GM13977 (cell line): ENCODE results near the gene BCAS1.
A peak's percentile ranks its signal among the peaks of the same experiment; 100 is the strongest.

Experiments
- DNase-seq: peaks from one replicate; pipeline ENCODE4 v3.0.0; 2012; ENCODE audit warnings: low spot score
- in situ Hi-C: fragments of 300-500 bp; cut with MboI; formaldehyde crosslinking; loops from one replicate; pipeline ENCODE4 v1.12.0; 2022; ENCODE audit warnings: low sequenced_read_pairs, low pct_unique_long_range_greater_than_20kb, mixed read lengths, inconsistent platforms; ENCODE audit not compliant: unreplicated experiment
- TF ChIP-seq, protein P1 (sequence below): IDR thresholded peaks from 2 replicates; pipeline ENCODE4 v1.5.1; 2012; ENCODE audit warnings: mild to moderate bottlenecking, control low read depth; ENCODE audit not compliant: insufficient read depth; ENCODE audit errors: extremely low read depth, missing control alignments

BCAS1 gene

DNA sequence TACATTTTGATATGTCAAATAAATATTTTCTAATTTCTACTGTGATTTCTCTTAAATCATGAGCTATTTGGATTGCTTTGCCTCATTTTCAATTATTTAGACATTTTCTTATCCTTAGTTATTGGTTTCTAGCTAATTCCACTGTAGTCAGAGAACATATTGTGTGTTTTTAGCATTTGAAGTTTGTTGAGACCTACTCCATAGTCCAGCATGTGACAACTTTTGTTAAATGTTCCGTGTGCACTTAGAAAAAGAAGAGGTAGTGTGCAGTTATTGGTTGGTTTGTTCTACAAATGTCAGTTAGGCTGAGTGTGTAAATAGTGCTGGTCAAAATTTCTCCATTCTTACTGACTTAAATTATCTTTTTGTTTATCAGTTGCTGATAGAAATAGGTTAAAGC lies 138.8 kb downstream of the BCAS1 start:
- TF ChIP-seq, protein P1, sequence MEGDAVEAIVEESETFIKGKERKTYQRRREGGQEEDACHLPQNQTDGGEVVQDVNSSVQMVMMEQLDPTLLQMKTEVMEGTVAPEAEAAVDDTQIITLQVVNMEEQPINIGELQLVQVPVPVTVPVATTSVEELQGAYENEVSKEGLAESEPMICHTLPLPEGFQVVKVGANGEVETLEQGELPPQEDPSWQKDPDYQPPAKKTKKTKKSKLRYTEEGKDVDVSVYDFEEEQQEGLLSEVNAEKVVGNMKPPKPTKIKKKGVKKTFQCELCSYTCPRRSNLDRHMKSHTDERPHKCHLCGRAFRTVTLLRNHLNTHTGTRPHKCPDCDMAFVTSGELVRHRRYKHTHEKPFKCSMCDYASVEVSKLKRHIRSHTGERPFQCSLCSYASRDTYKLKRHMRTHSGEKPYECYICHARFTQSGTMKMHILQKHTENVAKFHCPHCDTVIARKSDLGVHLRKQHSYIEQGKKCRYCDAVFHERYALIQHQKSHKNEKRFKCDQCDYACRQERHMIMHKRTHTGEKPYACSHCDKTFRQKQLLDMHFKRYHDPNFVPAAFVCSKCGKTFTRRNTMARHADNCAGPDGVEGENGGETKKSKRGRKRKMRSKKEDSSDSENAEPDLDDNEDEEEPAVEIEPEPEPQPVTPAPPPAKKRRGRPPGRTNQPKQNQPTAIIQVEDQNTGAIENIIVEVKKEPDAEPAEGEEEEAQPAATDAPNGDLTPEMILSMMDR, result no peak
- in situ Hi-C loops, result no loop called here
- DNase-seq, result no peak

DNA sequence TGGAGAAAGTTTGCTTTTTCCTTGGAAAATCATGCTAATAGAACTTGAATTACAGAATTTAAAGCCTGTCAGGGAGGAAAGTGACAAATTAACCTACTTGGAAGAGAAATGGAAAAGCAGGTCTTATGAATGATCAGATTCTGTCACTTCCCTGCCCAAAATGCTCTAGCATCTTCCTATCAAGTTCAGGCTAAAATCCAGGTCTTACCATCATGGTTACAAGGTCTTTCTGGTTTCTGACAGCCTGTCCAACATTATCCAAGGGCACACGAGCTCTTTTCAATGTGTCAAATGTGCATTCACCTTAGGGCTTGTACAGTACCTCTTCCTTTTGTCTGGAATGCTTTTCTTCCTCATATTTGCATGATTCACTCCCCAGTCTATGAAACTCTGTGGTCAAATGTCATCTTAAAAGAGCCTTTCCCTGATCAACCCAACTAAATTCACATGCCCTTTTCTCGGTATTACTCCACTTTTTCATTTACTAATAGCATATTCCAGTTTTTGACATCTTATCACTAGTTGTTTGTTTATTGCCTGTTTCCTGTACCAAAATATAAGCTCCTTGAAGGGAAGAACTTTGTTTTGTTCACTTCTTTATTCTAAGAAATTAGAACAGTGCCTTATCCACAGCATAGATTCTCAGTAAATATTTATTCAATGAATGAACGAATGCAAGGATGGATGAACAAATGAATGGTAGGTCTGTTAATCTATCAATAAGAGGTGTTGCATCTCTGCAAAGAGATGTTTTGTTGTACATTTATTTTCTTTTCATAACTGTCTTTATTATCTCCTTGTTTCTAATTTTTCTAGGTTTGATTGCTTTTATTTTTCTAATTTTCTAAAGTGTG lies 139.5 kb downstream of the BCAS1 start:
- no peak for DNase-seq
- in situ Hi-C loops, result no loop called here
- TF ChIP-seq, protein P1, result no peak

DNA sequence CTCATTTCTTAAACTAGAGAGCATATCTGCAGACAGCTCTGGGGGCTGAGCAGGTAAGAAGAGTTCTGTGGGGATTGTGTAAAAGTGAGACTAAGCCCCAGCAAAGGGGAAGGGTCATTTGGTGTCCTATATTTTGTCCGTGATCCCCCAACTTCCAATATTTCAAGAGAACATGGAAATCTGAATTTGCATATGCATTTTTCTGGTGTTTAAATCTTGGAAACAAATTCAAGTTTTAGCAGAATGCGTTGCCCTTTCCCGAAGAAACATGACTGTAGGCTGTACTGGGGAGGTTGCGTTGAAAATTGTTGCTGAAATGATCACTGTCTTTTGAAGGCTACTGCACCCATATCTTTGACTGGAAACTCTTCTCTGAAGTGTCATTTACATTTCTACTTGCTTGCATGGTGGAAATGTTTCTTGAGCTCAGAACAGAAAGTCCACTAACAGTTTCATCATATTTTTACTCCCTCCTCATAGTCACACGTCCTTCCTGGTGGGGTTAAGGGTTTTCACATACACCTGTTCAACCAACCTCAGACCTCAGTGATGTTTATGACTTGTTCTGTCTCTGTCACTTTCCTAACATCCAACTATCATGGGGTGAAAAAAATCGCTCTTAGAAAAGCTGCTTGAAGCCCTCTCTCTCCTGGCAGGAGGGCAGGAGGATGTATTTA lies 140.3 kb downstream of the BCAS1 start:
- DNase-seq, result peak; percentile 61
- in situ Hi-C loops, result no loop called here
- TF ChIP-seq, protein P1, result no peak

DNA sequence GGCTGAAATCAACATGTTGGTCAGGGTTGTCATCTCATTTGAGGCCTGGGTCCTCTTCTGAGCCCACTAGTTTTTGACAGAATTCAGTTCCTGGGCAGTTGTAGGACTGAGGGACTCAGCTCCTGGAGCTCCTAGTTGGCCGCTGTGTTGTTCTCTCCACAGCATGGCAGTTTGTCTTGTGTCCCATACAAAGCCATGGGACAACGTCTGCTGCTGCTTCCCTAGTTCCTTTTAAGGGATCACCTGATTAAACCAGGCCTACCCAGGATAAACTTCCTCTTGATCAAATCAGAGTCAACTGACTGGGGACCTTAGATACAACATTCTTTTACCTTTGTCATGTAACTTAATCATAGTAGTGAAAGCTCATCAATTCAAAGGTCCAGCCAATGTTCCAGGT lies 141.0 kb downstream of the BCAS1 start:
- TF ChIP-seq, protein P1, result no peak
- in situ Hi-C loops, result no loop called here
- no peak for DNase-seq

DNA sequence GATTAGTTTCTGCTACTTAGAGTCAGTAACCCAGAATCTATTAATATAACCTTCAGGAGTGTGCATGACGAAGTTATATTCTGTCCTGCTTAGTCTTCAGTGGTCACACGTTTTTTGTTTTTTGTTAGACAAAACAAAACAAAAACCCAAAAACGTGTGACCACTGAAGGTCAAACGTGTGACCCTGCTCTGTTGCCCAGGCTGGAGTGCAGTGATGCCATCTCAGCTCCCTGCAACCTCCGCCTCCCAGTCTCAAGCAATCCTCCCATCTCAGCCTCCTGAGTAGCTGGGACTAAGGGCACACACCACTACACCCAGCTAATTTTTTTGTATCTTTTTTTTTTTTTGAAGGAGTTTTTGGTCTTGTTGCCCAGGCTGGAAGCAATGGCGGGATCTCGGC lies 142.4 kb downstream of the BCAS1 start:
- in situ Hi-C loops, result no loop called here
- TF ChIP-seq, protein P1, result no peak
- no peak for DNase-seq

DNA sequence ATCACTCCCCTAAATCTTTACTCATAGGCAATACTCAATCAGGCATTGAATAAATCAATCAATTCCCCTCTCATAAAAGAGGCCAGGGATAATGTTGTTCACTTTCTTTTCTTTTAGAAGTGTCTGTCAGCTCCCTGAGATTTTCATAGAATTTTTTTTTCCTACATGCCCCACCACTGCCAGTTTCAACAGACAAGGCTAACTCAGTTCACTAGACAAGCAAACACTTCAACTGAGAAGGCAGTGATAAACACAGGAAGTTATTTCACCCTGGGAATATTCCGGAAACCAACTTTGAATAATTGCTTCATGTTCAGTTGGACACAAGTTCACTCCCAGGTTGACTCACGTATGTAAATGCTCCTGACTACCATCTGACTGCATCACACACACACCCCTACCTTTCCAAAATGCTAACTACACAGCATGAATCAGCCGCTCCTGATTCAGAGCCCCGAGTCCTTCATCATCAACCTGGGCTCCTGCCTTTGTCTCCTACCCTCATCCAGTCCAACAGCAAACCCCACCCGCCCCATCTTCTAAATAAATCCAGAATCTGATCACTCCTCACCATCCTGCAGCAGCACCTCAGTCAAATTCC lies 143.9 kb downstream of the BCAS1 start:
- TF ChIP-seq, protein P1, result no peak
- DNase-seq, result peak; percentile 44
- in situ Hi-C loops, result no loop called here
